ENCODE data around the gene TRPV6.
A peak's percentile ranks its signal among the peaks of the same experiment; 100 is the strongest.

Gene TRPV6

GRCh38 chr7:142882338-142882678 lies 3.2 kb downstream of the TRPV6 start:
- no peak for DNase-seq

- no peak for DNase-seq
These were observed 3.8 kb downstream of the TRPV6 start for GRCh38 chr7:142881586-142882337.

GRCh38 chr7:142880876-142881505 lies 4.6 kb downstream of the TRPV6 start:
- DNase-seq = peak; percentile 48

DNA sequence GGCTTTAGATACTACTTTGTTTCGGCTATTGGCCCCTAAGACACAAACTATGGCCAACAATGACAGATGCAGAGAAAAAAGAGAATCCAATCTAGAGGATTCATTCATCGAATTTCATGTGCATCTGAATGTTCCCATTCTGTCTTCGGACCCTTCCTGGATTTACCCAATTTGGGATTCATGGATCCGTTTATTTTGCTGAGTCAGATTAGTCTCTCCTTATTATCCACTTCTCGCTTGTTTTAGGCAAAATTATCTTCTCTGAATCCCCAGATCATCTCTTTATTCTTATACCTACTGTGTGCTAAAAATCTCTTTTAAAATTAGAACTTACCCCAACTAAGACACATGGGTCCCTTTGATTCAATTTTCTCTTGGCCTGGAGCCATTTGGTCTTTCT lies 6.5 kb downstream of the TRPV6 start:
- DNase-seq = no peak

DNA sequence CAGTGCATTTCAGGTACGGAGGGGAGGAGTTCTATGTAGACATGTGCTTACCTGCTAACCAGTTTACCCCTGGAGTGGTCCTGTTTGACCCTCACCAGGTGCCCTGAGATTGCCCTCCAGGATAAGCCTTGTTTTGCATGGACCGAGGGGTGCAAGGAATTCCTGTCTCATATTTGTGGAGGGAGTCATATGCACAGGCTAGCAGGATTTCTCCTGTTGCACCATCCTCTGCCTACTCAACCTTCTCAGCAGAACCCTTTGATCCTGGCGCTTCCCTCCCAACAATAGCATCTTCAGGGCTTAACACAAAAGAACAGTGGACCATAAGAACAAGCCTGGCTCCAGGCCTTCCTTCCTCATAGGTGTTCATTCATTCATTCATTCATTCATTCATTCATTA lies 7.2 kb downstream of the TRPV6 start:
- no peak for DNase-seq

DNA sequence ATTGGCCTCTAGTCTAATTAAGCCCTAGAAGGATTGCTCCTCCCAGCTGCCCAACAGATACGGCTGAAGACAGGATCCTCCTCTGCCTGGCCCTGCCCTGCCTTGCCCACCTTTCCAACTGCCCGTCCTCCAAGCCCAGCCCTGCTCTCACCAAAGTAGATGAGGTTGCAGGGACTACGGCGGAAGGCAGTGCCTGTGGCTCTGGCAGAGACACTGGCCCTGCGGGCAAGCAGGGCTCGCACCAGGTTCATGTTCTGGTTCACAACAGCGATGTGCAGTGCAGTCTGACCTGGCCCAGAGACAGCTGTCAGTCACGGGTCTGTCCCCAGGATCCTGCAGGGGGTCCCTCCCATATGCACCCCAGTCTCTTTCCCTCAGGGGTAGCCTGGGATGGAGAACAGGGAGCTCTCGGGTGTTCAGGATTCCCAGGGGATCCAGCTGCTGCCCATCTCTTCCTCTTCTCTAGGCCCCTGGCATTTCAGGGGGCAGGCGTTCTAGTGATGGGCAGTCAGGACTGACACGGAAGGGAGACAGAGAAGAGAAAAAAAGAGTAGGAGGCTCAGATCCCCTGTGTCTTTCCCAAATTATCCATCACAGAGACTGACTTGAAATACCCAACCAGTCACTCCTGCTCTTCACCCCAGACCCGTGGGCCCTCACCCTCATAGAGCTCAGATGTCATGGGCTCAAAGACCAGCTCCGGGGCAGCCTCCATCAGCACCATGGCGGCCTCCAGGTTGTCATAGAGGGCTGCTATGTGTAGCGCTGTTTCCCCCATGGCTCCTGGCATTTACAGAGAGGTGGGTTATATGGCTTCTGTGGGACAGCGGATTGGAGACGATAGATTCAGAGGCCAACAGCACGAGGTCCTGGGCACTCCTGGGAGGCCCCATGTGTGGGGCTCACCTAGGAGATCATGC lies 8.3 kb downstream of the TRPV6 start:
- DNase-seq = no peak

DNA sequence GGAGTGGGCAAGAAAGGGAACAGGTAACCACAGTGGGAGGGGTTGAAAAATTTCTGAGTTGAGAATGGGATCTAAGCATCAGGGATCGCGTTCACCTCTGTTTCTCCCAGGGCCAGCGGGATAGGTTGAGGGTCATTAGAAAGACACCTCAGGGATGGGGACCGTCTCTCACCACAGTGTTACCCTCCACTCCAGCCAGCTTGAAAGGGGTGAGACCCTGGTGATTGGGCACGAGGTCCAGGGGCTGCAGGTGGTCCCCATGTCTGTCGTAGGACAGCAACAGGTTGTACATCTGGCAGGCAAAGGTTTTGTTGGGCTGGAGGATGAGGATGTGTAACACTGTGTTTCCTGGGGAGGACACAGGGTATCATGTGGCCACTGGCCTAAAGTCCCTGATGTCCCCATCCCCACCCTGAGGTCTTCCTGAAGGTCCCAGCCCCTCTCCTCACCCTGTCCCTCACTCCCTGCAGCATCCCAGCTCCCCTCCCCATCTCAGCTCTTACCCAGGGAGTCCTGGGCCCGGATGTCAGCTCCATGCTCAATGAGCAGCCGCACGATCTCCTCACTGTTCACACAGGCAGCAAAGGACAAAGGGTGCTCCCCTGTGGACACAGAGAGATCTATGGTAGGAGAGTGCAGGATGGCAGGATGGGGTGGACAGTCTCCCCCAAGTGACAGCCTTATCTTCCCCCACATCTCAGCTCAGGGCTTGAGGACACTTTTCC lies 9.1 kb downstream of the TRPV6 start:
- DNase-seq = no peak

DNA sequence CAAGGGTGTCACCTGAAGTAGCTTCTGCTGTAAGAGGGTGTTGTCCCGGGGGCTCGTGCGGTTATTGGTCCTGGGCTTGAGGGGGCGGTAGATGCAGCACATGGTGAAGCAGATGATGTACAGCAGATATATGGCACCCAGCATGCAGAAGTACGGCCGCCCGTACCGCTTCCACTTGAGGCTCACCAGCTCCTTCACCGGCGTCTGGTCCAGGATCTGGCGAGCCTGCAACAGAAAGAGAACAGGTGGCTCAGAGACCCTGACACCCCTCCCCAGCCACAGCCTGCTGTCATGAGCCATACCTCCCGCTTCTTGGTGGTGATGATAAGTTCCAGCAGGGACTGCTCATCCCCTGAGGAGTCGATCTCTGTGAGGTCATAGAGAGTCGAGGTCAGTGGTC lies 10.1 kb downstream of the TRPV6 start:
- no peak for DNase-seq

DNA sequence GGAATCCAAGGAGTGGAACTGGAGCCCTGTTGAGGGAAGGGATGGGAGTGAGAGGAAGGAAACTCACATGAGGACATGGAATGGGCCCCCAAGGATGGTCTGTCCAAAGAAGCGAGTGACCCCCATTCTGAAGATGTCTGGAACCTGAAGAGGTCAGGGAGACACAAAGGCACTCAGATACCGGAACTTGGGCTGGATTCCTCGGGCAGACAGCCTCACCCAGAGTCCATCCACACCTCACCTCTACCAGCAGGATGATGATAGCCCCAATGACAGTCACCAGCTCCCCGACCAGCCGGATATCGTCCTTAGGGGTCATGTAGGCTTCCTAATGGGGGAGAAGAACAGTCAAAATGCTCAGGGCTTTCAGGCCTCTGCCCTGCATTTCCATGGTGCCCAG lies 10.7 kb downstream of the TRPV6 start:
- no peak for DNase-seq

DNA sequence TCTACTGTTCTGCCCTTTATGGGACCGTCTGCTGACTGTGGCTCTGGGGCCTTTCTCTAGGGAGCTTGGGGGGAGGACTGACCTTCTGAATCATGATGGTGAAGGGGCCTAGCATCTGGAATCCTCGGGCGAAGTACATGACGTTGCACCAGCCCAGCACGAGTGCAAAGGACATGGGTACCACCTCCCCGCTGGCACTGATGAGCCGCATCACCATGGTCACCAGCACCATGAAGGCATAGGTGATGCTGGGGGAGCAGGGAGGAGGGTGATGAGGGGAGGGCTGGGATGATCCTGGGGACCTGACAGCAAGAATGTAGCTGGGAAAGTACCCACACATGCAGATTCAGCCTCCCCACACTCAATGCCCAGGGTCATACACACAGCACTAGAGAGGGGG lies 11.1 kb downstream of the TRPV6 start:
- no peak for DNase-seq

- no peak for DNase-seq
These were observed 11.7 kb downstream of the TRPV6 start for GRCh38 chr7:142873871-142874270.

DNA sequence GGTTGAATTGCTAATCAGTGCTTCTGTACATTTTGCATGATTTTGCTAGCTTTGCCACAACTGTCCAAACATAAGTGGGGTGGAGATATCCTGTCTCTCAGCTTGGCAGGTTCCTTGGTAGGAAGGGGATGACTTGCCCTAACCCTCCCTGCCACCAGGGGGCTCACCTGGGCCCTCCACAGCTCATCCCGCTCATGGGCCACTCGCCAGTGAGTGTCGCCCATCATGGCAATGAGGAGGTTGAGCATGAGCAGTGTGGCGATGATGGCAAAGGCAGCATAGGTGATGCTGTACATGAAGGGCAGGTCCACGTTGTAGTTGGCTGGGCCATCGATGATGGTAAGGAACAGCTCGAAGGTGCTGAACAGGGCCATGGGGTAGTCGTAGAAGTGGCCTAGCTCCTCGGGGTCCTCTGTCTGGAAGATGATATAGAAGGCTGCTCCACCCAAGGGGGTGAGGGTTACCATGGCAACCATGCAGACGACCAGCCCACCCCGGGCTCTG lies 12.2 kb downstream of the TRPV6 start:
- DNase-seq = peak; percentile 14

DNA sequence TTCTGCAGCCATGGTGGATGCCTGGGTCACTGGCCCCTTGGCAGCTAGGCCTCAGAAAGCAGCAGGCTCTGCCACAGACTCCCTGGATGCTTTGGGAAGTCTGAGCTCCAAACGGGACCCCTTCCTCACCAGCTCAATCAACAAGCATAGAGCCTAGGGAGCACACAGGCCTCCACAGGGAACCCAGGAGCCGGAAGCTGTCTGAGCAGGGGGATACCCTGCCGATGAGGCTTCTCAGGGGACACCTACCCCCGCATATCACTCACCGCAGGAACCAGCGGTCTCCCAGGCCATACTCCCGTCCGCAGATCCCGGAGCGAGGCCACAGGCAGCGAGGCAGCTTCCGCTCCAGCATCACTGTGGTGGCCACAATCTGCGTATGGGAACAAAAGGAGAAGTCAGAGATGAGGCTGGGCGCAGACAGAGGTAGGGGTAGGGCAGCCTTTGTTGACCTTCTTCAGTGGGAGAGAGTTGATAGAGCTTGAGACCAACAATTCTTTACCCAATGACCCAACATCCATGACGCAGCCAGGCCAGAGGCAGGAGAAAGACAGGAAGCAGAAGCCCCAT lies 13.4 kb downstream of the TRPV6 start:
- DNase-seq = no peak

DNA sequence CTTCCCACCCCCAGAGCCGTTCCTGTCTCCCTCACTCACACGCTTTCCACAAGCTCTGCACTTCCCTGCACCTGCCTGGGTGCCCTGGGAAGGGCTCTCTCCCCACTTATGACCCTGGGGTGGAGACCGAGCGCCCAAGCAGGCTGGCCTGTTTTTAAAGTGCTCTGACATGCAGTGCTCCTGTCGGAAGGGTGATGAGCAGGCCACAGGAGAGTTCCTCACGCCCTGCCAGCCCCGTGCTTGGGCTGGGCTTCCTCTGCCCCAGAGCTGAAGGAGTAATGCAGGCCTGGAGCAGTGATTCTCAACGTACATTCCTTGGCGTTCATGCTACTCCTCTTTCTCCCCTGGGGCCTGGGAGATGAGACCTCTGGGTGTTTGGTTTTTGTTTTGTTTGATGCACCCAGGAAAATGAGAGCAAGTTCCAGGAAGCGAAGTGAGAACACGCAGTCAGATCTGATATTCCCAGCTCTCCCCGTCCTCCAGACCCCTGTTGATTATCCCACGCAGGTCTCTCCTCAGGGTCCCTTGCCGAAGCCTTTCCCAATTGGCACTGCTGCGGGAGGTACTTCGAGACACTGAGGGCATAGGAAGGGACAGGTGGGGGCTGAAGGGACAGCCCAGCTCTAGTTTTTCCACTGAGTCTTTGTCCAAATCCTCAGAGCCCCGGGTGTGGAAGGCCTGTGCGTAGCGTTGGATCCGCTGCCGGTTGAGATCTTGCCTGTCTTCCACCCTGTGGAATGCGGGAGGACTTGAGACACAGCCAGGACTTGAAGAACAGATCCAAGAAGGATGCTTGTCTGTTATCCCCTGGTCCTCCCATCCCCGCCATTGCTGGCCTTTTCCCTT lies 14.1 kb downstream of the TRPV6 start:
- DNase-seq = no peak

- DNase-seq = no peak
These were observed 14.8 kb downstream of the TRPV6 start for GRCh38 chr7:142870566-142871259.

- no peak for DNase-seq
These were observed 15.4 kb downstream of the TRPV6 start for GRCh38 chr7:142870147-142870559.

GRCh38 chr7:142869434-142869833 lies 16.1 kb downstream of the TRPV6 start:
- DNase-seq = no peak

DNA sequence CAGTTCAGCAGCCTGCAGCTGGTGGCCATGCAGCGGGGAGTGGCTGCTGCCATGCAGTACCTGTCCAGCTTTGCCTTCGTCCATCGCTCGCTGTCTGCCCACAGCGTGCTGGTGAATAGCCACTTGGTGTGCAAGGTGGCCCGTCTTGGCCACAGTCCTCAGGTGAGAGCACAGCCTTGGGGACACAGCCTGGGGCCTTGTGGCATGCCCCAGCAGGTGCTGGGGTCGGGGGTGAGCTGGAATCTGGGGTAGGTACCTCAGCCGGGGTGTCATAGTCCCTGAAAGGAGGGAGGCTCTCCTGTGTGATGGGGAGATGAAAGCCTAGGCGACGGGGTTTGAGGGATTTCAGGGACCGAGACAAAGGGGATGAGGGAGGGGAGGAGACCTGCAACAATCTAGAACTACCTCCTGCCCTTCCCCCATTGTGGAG lies 16.5 kb downstream of the TRPV6 start:
- DNase-seq = no peak

DNA sequence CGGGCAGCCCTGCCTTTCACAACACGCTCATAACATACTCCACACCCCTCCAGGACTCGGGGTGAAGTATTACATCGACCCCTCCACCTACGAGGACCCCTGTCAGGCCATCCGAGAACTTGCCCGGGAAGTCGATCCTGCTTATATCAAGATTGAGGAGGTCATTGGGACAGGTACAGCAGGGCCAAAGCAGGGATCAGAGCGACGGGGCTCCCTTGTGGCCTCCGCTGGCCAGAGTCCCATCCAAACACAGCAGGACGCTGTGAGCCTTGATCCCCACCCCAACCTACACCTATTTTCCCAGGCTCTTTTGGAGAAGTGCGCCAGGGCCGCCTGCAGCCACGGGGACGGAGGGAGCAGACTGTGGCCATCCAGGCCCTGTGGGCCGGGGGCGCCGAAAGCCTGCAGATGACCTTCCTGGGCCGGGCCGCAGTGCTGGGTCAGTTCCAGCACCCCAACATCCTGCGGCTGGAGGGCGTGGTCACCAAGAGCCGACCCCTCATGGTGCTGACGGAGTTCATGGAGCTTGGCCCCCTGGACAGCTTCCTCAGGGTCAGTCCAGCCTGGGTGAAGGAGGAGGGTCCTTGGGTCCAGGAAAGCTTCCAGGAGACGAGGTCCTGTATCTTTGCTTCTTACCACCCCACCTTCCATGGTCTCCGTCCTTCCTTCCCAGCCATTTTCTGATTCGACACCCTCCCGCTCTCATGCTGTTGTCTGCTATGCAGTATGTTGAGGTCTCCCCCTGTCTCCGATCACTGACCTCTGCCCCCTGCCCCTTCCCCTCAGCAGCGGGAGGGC lies 17.2 kb downstream of the TRPV6 start:
- no peak for DNase-seq

Measured in activated CD4-positive, alpha-beta T cell treated with anti-CD3 and anti-CD28 coated beads, Interleukin-2, amount 50 U/mL, for 1 hour (primary cell).